GM19372 (cell line): Measurements from ENCODE around the gene SOX15.

Source experiments
- ATAC-seq: cut with Tn5 transposase; IDR thresholded peaks from one replicate; pipeline ENCODE4 v1.9.1; 2021; ENCODE audit warnings: mild to moderate bottlenecking, low read depth, moderate library complexity; ENCODE audit not compliant: unreplicated experiment

The SOX15 gene

DNA sequence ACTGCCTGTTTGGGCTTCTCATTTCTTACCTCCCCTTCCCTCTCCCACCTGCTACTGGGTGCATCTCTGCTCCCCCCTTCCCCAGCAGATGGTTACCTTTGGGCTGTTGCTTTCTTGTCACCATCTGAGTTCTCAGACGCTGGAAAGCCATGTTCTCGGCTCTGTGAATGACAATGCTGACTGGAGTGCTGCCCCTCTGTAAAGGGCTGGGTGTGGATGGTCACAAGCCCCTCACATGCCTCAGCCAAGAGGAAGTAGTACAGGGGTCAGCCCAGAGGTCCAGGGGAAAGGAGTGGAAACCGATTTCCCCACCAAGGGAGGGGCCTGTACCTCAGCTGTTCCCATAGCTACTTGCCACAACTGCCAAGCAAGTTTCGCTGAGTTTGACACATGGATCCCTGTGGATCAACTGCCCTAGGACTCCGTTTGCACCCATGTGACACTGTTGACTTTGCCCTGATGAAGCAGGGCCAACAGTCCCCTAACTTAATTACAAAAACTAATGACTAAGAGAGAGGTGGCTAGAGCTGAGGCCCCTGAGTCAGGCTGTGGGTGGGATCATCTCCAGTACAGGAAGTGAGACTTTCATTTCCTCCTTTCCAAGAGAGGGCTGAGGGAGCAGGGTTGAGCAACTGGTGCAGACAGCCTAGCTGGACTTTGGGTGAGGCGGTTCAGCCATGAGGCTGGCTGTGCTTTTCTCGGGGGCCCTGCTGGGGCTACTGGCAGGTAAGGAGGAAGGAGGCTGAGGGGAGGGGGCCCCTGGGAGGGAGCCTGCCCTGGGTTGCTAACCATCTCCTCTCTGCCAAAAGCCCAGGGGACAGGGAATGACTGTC lies 10.7 kb downstream of the SOX15 start, which contains the start of gene CD68:
Gene CD68 (plus strand): TSS at position 638 of the 833 bp plus-strand sequence. CDS start 40 bp downstream, at position 678.
- no peak for ATAC-seq

DNA sequence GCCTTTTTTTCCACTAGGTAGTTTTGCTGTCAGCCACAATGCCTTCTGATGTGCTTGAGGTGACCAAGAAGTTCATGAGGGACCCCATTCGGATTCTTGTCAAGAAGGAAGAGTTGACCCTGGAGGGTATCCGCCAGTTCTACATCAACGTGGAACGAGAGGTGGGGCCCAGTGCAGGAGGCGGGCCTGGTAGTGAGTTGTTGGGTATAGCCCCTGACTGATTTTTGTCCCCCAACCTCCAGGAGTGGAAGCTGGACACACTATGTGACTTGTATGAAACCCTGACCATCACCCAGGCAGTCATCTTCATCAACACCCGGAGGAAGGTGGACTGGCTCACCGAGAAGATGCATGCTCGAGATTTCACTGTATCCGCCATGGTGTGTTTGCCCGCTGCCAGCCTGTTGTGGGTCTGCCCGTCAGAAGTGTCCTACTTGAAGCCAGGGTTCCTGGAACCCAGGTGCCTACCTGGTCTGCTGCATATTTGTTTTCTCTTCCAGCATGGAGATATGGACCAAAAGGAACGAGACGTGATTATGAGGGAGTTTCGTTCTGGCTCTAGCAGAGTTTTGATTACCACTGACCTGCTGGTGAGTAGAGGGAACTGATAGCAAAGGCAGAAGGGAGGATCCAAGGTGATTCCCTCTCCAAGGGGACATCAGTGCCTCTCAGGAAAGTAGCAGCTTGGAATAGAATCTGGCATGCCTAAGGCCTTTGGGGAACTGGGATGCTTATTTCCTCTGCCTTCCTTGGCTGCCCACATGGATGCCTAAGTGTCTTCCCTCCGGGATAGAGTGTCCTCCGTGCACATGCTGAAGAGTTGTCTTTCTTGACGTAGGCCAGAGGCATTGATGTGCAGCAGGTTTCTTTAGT lies 12.3 kb downstream of the SOX15 start:
- no peak for ATAC-seq

DNA sequence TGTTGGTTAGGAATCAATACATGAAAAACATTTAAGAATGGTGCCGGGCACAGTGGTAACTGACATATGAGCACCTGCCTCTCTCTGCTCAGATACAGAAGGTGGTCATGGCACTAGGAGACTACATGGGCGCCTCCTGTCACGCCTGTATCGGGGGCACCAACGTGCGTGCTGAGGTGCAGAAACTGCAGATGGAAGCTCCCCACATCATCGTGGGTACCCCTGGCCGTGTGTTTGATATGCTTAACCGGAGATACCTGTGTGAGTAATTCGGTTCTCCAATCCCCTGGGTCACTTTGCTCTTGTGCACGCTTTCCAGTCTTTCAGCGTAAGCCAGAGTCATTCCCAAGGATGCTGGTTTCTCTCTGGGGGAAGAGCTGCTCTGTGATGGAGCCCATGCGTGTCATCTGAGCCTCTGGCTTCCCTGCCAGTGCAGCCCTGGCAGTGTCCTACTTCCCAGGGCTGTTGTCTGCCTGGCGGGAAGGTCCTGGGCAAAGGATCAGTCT lies 13.4 kb downstream of the SOX15 start:
- no peak for ATAC-seq

DNA sequence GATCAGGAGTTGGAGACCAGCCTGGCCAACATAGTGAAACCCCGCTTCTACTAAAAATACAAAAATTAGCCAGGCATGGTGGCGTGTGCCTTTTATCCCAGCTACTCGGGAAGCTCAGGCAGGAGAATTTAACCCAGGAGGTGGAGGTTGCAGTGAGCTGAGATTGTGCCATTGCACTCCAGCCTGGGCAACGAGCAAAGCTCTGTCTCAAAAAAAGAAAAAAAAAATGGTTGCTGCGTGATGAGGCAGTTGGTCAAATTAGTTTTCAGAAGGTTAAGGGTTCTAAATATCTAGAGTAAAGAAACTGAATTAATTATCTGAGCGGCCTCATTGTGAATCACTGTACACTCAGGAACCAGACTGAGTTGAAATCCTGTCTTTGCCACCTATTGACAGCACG lies 13.9 kb downstream of the SOX15 start:
- ATAC-seq = no peak

DNA sequence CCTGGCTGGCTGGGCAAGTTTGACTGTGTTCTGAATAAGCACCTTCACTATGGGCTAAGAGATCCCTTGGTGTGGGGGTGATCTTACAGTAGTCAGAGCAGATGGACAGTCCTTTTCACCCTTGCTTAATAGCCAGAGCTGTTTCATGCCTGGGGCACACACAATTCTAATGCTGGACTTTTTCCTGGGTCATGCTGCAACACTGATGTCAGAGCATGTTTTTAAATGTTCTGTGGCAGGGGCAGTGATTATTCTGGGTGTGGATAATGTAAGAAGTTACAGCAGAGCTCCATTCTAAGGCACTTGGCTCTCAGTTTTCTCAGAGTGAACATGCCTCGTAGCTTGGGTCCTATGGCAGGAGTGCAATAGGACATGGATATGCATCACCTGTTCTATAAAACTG lies 14.4 kb downstream of the SOX15 start:
- ATAC-seq = no peak

DNA sequence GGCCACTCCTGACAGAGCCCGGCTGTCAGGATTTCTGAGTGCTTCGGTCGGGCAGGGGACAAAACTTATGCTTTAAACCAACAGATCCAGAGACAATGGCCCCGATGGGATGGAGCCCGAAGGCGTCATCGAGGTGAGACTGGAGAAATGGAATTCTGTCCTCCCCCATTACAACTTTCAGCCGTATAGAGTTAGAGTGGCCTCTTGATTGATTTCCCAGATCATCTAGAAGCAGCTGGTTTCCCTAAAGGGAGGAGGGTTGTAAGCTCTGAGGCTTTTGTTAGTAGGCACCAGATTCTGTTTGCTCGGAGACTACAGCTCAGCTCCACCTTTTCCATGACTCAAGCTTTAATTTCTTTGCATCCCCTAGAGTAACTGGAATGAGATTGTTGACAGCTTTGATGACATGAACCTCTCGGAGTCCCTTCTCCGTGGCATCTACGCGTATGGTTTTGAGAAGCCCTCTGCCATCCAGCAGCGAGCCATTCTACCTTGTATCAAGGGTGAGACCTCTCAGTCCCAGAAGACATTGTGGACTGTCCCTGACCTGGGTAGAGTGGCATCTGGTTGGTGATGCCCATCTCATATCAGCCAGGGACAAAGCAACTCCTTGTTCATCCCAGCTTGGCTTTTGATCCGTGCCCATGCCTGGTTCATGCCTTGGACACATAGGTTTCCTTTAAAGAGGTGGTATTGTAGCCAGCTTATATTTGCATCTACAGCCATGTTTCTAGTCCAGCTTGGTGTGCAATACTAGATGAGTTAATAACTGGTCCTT lies 15.5 kb downstream of the SOX15 start:
- no peak for ATAC-seq

DNA sequence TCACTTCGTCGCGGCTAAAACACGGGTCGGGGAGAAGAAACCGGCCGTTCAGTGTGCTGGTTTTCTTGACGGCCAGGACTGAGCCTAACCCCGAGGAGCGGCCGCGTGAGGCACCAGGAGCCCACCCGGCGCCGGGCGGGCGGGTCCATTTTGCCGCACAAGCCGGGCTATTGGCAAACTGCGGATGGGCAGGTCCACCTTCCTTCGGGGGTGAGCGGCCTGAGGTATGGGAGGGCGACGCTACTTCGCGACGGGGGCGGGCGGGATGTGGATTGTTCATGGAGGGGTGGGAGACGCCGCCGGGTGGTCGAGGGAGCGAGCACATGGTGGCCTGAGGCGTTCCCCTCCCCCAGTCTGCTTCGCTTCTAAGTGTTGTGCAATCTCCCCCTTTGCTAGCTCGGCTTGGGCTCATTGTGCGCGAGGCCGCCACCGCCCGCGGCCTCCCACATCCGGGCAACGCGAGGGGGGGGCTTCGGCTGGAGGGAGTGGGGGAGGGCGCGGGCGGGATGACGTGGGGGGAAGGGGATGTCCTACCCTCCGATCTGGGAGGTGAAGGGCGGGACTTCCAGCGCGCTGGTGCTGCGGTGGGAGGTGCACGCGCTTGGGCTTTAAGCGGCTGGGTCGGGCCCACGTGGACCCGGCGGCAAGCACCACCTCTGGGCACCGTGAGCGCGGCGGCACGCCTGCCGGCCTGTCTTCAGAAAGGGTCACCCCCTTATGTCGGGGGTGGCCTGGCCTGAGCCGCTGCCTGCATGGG lies 16.4 kb downstream of the SOX15 start:
- ATAC-seq = peak; percentile 22

DNA sequence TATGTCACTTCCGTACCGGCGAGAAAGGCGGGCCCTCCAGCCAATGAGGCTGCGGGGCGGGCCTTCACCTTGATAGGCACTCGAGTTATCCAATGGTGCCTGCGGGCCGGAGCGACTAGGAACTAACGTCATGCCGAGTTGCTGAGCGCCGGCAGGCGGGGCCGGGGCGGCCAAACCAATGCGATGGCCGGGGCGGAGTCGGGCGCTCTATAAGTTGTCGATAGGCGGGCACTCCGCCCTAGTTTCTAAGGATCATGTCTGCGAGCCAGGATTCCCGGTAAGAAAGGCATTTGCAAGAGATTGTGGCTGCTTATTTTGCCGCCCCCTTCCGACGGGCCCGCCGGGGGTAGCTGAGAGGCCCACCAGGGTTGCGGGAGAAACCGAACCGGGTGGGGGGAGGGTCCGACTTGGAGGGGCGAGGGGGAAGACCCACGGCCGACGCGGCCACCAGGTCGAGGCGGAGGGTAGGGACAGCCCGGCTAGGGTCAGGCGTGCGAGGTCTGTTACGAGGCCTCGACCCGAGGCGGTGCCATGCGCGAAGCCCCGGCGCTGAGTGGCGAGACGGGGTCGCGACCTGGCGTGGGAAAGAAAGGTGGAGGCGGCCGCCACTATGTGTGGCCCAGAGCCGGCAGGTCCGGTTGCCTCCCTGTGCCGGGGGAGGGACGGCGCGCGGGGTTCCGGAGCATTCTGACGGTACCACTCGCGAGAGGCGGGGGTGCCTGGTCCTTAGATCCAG lies 17.1 kb downstream of the SOX15 start:
- peak; percentile 75 for ATAC-seq

DNA sequence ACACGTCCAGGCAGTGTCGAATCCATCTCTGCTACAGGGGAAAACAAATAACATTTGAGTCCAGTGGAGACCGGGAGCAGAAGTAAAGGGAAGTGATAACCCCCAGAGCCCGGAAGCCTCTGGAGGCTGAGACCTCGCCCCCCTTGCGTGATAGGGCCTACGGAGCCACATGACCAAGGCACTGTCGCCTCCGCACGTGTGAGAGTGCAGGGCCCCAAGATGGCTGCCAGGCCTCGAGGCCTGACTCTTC lies 17.6 kb downstream of the SOX15 start:
- no peak for ATAC-seq

DNA sequence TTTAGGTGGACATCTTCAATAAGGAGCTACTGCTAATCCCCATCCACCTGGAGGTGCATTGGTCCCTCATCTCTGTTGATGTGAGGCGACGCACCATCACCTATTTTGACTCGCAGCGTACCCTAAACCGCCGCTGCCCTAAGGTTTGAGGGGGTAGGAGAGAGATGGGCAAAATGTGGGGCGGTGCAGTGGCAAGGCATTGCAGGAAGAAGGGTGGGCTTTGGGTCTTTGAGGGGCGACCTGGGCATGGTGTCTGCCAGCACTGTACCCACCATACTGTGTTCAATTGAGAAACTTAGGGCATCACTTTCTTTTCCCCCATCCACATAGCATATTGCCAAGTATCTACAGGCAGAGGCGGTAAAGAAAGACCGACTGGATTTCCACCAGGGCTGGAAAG lies 19.5 kb downstream of the SOX15 start:
- ATAC-seq = no peak

DNA sequence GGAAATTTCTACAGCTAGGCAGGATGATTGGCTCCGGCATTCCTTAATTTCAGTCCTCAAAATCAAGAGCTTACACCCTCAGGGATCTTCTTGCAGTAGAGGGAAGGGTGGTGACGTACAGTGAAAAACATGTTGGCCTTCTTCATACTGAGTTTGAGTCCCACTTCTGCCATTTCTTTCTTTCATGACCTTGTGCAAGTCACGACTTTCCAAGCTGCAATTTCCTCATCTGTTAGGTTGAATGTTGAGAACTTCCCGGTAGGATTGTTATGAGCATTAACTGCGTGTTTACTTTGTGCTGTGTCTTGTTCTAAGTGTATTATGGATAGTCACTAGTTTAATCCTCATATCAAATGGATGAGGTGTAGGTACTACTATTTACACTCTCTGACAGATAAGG lies 20.3 kb downstream of the SOX15 start:
- no peak for ATAC-seq

DNA sequence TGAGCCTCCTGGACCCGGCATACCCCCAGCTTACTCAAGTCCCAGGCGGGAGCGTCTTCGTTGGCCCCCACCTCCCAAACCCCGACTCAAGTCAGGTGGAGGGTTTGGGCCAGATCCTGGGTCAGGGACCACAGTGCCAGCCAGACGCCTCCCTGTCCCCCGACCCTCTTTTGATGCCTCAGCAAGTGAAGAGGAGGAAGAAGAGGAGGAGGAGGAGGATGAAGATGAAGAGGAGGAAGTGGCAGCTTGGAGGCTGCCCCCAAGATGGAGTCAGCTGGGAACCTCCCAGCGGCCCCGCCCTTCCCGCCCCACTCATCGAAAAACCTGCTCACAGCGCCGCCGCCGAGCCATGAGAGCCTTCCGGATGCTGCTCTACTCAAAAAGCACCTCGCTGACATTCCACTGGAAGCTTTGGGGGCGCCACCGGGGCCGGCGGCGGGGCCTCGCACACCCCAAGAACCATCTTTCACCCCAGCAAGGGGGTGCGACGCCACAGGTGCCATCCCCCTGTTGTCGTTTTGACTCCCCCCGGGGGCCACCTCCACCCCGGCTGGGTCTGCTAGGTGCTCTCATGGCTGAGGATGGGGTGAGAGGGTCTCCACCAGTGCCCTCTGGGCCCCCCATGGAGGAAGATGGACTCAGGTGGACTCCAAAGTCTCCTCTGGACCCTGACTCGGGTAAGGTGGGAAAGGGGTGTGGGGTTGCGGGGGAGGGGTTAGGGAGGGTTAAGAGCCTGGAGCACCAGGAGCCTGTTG lies 26.6 kb downstream of the SOX15 start:
- ATAC-seq = no peak

DNA sequence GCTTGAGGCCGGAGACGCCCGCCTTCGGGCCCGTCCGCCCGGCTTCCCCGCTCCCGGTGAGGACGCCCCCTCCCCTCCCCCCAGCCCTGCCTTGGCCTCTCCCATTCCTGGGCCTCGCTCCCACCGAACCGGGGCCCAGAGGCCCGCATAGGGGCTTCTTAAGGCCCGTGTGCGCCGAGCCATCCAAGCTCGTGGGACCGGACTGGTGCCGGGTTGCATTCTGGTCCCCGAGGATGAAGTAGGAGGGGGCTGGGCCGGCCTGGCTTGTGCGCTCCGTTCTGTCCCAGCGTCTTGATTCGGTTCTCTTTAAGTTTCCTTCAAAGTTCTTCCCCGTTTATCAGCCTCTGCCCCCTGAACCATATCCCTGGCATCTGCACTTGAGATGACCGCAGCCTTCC lies 27.7 kb downstream of the SOX15 start:
- ATAC-seq = no peak

DNA sequence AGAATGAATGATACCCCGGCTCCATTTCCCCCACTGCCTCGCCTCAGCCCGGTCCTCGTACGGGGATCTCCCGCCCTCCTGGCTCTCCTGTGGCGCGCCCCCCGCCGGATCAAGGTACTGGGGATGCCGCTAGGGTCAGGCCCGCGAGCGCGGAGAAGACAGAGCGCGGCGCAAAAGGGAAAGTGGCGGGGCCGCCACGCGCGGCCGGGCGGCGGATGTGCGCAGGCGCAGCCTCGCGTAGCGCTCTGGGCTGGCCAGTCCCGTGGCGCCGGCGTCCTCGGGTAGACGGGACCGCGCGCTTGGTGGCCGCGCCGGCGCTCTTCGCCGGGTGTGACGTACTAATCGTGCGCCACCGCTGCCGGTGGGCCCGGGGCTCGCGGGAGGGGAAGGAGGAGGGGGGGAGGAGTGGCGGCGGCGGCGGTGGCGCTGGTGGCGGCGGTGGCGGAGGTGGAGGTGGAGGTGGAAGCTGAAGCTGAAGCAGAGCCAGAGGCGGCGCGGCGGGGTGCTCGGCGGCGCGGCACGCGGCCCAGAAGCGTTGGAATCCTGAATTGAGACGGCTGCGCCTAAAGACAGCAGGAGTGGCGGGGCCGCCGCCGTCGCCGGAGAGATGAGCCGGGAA lies 28.2 kb downstream of the SOX15 start, which contains the start of gene SENP3:
Gene SENP3 (plus strand): TSS at position 331 of the 619 bp plus-strand sequence. CDS start 1,158 bp downstream, outside the sequence.
- ATAC-seq = peak; percentile 81

DNA sequence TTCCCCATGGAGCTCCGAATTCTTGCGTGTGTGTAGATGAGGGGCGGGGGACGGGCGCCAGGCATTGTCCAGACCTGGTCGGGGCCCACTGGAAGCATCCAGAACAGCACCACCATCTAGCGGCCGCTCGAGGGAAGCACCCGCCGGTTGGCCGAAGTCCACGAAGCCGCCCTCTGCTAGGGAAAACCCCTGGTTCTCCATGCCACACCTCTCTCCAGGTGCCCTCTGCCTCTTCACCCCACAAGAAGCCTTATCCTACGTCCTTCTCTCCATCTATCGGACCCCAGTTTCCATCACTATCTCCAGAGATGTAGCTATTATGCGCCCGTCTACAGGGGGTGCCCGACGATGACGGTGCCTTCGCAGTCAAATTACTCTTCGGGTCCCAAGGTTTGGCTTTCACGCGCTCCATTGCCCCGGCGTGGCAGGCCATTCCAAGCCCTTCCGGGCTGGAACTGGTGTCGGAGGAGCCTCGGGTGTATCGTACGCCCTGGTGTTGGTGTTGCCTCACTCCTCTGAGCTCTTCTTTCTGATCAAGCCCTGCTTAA lies 28.8 kb downstream of the SOX15 start:
- peak; percentile 42 for ATAC-seq

DNA sequence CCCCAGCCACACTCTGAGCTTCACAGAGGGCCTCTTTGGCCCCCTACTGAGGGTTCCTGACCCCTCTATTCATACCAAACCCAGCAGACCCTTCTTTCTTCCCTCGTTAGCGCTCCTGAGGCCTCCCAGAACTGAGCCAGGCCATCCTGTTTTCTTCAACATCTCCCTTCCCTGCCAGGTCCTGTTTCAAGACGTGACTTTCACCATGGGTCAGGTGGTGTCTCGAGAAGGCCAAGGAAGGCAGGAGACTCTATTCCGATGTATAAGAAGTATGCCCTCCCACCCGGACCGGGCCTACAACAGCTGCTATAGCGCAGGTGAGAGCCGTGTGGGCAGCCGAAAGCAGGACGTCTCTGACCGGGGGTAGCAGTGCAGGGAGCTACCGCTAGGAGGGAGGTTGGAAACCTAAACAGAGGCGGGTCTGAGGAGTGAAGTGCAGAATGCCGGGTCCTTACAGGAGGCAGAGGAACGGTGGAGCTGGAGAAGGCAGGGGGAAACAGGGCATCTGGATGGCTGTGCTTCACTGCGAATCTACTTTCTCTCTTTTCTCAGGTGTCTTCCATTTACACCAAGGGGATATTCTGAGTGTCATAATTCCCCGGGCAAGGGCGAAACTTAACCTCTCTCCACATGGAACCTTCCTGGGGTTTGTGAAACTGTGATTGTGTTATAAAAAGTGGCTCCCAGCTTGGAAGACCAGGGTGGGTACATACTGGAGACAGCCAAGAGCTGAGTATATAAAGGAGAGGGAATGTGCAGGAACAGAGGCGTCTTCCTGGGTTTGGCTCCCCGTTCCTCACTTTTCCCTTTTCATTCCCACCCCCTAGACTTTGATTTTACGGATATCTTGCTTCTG lies 29.5 kb downstream of the SOX15 start:
- no peak for ATAC-seq
